ENCODE data around the gene USP6NL.

USP6NL gene

GRCh38 chr10:11594589-11595394 lies 16.7 kb downstream of the USP6NL start:
- no peak for DNase-seq (ENCODE audit: low spot score)

- DNase-seq (ENCODE audit: low spot score) = no peak
Observed at GRCh38 chr10:11593612-11594011, 17.8 kb downstream of the USP6NL start.

GRCh38 chr10:11589738-11590137 lies 21.7 kb downstream of the USP6NL start:
- DNase-seq (ENCODE audit: low spot score) = no peak

DNA sequence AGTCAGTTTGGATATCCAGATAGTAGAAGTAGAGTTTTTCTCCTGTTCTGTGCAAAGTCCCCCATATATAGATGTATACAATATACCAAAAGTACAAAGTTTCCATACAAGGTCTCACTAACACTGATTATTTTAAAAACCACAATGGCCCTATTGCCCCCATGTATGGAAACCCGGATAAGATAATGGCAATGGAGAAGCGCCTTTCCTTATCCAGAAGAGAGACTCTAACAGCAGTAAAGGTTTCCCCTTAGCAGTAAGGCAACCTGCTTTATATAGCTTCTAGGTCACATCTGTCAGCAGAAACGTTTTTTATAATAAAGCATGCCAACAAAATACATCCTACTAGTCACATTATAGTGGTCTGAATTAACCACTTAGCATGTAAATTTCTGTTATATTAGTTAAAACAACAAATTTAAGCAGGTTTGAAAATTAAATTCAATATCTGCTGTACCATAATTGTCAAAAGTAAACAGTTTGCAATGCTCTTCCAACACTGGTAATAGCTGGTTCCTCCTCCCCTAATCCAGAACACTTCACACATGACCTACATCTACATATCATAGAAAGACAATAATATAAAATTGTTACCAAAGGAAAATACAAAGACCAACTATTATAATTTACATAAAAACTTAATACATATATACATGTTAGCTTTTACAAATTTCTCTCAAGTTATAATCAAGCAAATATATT lies 22.4 kb downstream of the USP6NL start:
- DNase-seq (ENCODE audit: low spot score) = no peak

DNA sequence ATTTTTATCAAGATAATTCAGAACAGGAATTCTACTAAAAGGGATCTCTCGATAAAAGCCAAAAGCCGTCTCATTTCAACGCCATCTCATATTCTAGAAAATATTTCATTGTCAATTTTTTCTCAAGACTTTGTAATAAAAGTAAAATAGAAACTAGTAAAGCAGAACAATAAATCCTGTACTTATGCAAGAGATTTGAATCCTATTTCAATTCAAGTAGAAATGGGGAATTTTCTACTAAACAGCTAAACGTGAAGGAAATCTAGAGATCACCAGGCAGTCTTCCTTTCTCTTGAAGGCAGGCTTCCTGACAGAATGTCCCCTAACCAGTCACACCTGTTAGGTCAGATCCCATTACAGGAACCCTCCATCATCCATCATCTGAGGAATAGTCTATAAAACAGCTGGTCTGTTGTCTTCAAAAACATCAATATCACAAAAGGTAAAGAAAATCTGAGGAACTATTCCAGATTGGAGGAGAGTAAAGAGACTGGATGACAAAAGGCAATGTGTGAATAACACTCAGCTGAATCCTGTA lies 23.7 kb downstream of the USP6NL start:
- DNase-seq (ENCODE audit: low spot score) = no peak

GRCh38 chr10:11586170-11586569 lies 25.3 kb downstream of the USP6NL start:
- no peak for DNase-seq (ENCODE audit: low spot score)

DNA sequence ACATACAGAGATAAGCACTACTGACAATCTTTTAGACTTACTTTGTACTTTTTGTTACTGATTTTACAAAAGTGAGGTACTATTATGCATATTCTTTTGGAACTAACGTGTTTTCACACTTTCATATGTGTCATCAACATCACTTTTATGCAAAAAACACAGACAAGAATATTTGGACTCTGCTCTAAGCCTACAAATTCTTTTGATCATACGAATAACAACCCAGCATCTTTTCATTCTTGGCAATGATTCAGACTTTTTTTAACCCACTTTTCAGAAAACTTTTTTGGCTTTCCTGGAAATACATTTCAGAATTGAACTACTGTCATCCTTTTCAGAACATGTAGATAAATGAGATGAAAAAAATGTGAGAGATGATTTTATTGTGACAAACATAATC lies 30.2 kb downstream of the USP6NL start:
- DNase-seq (ENCODE audit: low spot score) = no peak

DNA sequence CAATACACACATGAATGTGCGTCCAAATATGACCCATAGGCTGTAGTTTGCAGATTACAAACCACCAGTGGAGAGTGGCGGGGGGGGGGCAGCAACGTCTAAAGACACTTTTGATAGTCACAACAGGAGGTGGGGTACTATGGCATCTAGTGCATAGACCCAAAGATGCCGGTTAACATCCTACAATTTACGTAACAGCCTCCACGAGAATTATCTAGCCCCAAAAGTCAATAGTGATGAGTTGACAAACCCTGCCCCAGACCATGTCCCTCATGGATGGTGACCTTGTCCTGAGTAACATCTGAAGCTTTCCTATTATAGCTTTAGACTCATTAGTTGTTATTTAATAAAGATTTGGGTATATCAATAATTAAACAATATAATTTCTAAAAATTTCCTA lies 31.6 kb downstream of the USP6NL start:
- no peak for DNase-seq (ENCODE audit: low spot score)

GRCh38 chr10:11578802-11579255 lies 32.6 kb downstream of the USP6NL start:
- DNase-seq (ENCODE audit: low spot score) = no peak

DNA sequence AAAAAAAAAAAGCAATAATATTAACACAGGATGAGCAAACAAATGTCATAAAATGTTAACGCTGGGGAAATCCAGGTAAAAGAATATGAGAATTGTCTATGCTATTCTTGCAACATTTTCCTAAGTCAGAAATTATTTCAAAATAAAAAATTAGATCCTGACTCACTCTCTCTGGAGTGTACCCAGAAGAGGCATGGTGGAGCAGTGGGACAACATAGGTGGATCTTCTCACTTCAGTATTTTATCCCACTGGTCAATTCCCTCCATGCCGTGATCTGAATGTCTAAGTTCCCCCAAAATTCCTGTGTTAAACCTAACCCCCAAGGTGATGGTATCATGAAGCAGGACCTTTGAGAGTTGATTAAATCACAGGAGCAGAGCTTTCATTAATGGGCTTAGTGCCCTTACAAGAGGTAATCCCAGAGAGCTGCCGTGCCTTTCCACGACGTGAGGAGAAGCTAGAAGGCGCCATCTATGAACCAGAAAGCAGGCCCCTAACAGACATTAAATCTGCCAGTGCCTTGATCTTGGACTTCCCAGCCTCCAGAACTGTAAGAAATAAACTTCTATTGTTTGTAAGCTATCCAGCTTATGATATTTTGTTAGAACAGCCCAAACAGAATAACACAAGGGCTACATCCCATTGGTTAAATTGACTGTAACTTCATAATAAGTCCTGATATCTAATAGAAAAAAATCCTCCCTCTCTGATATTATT lies 35.2 kb downstream of the USP6NL start:
- DNase-seq (ENCODE audit: low spot score) = no peak

DNA sequence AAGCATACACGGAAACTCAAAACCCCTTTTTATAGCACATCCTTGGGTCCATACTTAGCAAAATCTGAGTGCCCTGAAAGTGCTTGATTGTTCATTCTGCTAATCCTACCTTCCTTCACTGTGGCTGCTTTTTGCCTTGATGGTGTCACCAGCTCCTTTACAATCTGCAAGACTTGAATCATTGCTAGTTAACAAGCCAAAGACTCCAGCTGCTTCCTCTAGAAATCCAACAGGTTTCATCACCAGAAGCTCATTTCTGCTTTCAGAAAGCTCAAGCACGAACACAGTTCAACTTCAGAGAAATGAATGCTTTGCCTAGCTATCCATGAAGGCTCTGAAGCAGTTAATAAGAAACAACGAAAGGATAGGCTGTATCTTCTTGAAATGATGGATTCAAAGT lies 38.0 kb downstream of the USP6NL start:
- no peak for DNase-seq (ENCODE audit: low spot score)

DNA sequence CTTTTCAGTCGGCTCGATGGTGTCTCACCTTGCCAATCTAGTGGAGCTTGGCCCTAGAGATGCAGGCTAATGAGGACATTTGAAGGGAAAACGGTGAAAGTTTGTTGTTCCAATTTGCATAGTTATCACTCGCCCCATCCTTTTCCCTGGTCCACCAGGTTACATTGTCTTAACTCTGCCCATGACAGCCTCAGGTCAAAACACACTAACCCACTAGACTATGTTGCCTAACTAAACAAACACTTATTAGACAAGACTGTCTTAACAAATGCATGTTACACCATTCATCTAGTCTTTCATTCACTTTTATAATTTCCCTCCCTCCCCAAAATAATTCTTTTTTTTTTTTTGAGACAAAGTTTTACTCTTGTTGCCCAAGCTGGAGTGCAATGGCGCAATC lies 40.7 kb downstream of the USP6NL start:
- DNase-seq (ENCODE audit: low spot score) = no peak

DNA sequence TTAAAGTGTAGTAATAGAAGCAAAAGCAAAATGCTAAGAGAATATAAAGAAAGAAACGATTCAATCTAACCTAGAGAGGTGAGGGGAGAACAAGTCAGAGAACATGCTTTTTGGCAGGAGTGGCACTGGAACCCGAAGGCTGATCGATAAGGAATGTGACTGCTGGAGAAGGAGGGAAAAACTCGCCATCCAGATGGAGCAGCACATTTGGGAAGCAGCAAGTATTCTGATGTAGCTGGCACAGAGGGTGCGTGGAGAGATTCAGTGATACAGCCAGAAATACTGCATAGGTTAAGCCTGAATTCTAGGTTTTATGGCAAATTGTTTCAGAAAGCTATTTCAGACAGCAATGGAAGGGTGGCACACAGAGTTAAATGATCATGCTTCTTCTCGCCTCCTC lies 42.0 kb downstream of the USP6NL start:
- no peak for DNase-seq (ENCODE audit: low spot score)

DNA sequence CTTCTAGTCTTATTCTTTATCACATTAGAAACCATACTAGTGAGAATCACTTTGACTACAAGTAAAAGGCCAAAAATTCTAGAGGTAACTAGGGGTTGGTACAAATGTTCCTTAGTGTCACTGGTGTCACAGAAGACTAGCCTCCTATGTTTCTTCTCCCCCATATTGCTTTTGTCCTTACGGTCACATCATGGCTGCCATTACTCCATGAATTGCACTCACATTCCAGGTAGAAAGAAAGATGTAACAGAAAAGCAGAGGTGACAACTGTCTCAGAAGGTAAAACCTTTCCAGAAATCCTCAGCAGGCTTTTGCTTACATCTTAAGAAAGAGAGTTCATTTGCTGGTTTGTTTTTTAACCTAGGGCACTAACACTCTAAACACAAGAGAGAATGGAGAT lies 42.9 kb downstream of the USP6NL start:
- no peak for DNase-seq (ENCODE audit: low spot score)

DNA sequence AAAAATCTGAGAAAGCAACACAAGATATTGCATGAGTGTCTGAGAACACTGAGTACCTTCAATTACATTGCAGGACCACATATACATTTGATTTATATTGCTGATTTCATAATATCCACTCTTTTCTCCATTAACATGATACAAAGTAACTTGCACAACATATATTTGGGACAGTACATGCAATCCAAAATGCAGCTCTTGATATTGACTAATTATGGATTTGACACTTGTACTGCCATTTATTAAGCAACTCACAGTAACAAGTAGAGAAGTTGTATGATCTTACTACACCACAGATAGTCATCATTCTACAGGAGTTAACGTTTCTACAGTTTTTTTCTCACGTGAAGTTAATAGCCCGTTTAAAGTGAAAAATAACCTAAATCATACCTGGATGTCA lies 46.7 kb downstream of the USP6NL start:
- DNase-seq (ENCODE audit: low spot score) = no peak

DNA sequence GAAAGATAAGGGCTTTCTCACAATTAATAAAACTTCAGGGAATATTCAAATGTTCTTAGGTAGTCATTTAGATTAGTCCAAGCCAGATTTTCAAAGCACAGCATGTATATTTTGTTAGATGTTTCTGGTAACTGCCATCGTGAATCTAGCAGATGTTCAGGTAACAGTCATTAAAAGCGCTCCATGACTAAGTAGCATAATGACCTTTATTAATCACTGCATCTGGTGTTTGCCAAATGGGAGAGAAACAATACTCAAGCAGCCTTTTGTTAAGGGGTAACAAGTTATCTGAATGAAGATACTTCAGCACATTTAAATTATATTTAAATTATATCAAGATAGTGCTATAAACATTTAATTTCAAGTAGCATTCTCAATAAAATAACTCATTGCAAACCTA lies 47.5 kb downstream of the USP6NL start:
- DNase-seq (ENCODE audit: low spot score) = no peak

DNA sequence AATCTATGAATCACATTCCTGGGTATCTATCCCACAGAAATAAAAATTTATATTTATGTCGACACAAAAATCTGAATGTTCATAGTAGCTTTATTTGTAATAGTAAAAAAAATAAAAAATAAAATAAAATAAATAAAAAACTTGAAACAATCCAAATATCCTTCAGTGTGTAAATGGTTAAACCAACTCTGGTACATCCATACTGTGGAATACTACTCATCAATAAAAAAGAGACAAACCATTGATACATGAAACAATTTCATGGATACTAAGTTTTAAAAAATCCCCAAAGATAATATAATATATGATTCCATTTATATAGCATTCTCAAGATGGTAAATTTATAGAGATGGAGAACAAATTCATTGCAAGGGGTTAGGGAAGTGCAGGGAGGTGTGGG lies 48.6 kb downstream of the USP6NL start:
- no peak for DNase-seq (ENCODE audit: low spot score)

- no peak for DNase-seq (ENCODE audit: low spot score)
Observed at GRCh38 chr10:11560076-11560709, 51.3 kb downstream of the USP6NL start.

DNA sequence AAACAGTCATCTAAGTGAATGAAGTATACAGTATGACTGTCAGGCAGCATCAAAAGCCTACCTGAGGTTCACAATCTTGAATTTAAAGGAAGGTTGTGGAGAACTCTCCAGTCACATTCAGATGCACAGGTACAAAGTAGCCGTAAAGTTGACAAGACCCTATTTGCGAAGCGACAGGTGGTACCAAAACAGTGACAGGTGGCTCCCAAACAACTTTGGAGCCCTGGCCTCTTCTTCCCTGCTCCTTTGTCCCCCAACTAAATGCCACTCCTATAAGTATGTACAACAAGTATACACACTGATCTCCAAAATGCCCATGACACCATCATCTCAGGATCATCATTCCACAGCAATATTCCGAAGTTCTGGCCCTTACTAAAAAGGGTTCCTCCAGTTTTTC lies 53.5 kb downstream of the USP6NL start:
- DNase-seq (ENCODE audit: low spot score) = no peak

- DNase-seq (ENCODE audit: low spot score) = no peak
Observed at GRCh38 chr10:11557513-11557912, 53.9 kb downstream of the USP6NL start.

- no peak for DNase-seq (ENCODE audit: low spot score)
Observed at GRCh38 chr10:11555556-11555955, 55.9 kb downstream of the USP6NL start.

Data from SK-N-DZ (cell line).